Brain pericyte (primary cell): ENCODE data around the gene PANK4.
"Not testable (repeated sequence)": the region's sequence is repeated elsewhere in the genome, so short reads cannot be mapped to it uniquely, and the experiment has no call there.

Experiments
- DNase-seq: peaks from one replicate; pipeline ENCODE4 v3.0.0-alpha.2; 2012; ENCODE audit warnings: low read depth, low spot score

PANK4 gene

DNA sequence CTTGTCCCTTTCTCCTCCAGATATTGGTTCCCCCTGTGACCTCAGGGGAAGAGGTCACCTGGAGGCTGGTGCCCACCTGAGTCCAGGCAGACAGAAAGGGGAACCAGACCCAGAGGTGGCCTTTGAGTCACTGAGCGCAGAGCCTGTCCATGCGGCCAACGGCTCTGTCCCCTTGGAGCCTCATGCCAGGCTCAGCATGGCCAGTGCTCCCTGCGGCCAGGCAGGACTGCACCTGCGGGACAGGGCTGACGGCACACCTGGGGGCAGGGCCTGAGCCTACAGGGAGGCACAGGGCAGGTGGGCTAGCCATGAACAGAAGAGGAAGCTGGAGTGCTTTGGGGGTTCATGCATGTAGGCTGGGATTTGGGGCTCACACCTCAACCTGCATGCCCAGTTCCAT is 32.5 kb upstream of the PANK4 start:
- DNase-seq: no peak

DNA sequence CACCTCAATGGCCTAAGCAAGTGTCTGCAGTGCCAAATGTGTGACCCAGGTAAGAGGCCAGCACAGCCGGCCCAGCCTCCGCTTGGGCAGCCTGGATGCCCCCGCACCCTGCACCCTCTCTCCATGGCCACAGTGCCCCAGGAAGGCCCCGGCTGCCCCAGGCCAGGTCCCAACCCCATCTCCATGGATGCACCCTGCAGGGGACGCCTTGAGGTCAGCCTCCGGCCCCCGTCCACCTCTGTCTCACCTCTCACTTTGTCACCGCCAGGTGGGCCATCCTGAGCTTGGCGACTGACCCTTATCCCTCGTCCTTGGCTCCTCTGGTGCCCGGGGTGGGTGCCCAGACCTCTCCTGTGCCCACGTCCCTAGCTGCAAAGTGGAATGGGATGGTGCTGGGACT is 32.0 kb upstream of the PANK4 start:
- no peak for DNase-seq

DNA sequence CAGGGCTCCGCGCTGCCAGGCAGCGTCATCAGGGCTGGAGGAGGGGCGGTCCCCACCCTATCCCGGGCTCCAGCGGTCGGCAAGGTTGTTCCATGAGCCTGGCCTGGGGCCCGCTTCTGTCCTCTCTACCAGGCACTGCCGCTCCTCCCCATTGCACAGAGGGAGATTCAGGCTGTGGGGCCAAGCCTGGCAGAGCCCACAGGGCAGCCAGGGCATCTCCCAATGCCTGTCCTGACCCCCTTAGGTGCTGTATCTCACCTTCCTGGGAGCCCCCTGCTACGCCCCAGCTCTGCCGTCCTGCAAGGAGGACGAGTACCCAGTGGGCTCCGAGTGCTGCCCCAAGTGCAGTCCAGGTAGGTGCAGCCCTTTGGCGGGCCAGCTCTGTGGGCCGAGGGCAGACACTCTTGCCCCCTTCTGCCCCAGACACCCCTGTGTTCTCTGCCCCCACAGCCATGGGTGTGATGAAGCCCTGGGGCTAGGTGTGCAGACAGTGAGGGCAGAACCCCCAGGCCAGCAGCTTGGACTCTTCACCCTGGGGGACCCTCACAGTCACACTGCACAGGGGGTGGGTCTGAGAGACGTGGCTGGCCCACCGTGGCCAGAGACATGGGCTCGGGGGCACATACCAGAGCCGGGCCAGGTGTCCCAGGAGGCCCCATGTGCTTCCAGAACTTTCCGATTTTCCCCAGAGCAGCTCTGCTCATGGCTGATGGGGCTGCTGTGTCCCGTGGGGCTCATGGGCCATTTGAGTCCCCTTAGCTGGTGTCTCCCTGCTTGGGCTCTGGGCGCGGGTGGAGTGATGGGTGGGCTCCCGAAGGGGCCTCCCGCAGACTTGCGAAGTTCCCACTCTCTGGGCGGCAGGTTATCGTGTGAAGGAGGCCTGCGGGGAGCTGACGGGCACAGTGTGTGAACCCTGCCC is 31.3 kb upstream of the PANK4 start:
- no peak for DNase-seq

DNA sequence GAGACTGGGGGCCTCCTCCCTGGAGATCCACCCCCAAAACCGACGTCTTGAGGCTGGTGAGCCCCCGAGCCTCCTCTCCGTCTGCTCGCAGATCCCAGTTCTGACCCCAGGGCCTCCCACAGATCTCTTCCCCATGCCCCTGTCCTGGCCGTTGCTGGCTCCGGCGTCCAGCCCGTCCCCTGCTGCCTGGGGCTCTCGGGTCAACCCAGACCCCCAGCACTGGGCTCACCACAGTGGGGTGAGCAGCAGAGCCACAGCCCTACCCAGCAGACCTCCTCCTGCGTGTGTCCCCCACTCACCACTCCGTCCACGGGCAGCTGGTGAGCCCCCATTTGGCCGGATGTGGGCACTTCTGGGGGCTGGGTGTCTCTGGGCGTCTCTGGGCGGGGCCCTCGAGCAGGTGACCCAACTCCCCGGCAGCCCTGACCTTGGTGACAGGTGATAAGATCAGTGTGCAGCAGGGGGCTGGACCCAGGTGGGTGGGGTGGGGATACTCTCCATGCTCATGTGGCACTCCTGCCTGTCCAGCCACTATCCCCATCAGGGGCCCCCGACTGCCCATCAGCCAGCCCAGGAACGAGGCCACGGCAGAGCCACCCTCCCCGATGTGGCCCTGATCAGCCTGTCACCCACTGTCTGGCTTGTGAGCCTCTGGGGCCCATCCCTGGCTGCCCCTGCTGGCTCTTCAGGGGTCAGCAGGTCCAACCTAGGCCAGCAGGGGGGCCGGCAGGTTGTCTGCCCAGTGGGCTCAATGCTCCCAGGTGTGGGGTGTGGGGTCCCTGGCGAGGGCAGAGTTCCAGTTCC is 30.5 kb upstream of the PANK4 start:
- DNase-seq: no peak

DNA sequence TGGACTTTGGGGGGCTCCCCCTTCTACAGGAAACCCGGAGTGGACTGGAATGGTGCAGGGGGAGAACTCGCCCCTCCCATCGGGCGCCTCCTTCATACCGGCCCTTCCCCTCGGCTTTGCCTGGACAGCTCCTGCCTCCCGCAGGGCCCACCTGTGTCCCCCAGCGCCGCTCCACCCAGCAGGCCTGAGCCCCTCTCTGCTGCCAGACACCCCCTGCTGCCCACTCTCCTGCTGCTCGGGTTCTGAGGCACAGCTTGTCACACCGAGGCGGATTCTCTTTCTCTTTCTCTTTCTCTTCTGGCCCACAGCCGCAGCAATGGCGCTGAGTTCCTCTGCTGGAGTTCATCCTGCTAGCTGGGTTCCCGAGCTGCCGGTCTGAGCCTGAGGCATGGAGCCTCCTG is 29.9 kb upstream of the PANK4 start, which contains the start of gene TNFRSF14:
TNFRSF14 (plus strand) TSS at position 95 of the 401 bp plus-strand sequence; CDS start at position 389, 294 bp downstream.
- DNase-seq: peak; percentile 63

DNA sequence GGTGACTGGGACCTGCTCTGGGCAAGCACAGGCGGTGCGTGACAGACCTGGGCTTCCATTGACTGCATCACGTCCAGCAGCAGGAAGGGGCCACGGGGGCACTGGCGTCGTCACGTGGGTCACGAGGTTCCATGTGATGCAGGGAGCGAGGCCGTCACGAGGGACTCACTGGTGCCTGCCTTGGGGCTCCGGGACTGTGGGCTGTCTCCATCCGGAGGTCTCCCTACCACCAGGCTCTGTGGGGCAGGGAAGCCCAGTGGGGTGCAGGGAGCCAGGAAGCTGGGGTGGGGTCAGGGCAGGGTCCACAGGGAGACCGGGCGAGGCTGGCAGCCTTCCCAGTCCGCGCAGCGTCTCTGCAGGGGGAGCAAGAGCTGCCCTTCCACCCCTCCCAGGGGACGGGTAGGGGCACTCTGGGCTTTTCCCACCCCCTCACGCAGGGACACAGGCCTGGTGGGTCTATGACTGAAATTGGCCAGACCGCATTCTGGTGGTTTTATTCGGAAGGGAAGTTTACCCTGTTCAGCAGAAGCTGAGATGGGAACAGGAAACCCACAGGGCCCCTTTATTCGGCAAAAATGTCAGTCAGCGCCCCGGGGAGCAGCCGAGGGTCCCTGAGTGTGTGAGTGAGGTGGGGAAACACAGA is 29.4 kb upstream of the PANK4 start:
- peak; percentile 84 for DNase-seq

DNA sequence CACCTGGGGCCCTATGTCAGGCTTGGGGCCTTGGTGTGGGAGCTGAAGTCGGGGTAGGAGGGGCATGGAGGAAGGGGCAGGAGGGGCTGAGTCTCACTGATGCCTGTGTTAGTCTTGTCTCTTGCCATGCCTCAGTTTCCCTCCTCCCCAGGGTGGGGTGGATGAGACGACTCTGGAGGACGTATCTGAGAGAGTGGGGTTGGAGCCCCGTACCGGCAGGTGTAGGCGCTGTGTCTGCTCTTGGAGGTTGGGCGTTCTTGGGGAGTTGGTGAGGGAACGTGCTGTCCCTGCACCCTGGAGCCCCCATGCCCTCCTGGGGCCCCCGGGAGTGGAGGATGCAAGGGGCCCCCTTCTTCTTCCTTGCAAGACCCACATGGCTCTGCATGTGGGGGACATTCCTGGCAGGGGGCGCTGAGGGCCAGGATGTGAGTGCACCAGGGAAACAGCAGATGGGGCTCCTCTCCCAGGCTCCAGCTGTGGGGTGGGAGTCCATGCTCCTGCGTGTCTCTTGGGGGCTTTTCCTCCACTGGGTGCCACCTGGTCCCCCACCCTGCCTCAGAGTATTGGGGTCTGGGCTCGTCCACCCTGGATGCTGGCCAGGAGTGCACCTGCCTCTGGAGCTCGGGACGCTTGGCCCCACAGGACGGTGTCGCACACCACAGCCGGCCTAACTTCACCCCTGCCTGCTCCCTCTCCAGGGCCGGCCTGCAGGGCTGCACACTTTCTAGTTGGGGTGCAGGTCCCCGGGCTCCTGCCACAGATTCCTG is 28.4 kb upstream of the PANK4 start:
- DNase-seq: no peak

DNA sequence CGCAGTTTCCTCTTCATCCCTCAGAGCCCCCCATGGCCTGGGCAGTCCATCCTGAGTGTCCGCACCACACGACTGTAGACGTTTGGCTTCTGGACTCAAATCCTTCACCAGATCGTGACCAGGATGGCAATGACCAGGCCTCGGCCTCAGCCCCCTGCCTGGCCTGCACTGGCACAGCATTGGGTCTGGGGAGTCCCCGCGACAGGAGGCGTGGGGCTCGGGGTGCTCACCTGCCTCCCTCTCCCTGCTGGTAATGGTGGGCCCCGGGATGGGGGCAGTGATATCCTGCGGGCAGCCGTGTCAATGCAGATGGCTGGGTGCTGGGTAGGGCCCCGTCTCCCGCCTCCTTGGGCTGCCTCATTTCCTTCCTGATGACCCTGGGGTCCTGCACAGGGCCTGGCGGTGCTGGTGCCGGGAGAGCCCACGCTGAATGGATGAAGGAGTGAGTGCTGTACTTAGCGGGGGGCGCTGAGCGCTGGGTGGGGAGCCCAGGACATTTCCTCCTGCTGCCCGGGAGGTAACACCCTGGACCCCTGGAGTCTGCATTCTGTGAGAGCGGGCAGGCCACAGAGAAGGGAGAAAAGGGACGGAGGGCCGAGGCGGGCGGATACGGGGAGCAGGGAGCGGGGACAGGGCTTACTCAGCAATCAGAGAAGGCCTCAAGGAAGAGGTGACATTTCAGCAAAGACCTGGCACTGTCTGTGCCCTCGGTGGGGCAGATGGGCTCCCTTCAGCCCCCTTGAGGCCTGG is 27.6 kb upstream of the PANK4 start:
- no peak for DNase-seq

DNA sequence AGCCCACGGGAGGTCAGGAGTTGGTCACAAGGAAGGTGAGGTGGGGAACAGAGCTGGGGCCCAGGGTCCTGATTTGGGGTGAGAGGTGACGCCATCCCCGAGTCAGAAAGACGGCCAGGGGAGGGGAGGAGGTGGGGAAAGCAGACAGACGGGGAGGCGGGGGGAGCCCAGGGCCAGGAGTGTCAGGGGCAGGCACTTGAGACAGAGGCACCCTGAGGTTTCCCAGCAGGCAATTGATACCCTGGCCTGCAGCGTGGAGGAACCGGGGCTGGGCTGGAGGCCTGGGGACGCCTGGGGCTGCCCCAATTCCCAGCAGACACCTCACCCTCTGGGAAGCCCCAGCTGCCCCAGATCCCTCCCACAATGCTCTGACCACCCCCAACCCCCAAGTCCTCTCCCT is 26.7 kb upstream of the PANK4 start:
- DNase-seq: not testable (repeated sequence)

DNA sequence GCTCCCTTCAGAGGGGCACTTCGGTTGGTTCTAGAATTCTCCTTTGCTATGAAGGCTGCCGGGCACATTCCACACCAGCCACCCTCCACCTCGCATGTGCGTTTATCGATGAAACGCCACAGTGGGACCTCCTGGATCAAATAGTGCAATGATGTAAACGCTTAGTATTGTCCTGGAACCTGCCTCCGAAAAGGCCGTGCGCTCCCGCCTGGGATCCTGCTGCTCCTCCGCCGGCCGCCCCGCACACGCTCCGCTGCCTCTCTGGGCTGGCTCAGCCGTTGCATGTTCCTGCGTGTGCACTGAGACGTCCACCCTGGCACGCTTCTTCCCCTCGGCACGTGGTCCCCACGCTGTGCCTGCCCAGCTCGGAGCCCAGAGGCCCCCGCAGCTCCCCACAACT is 25.8 kb upstream of the PANK4 start:
- no peak for DNase-seq

DNA sequence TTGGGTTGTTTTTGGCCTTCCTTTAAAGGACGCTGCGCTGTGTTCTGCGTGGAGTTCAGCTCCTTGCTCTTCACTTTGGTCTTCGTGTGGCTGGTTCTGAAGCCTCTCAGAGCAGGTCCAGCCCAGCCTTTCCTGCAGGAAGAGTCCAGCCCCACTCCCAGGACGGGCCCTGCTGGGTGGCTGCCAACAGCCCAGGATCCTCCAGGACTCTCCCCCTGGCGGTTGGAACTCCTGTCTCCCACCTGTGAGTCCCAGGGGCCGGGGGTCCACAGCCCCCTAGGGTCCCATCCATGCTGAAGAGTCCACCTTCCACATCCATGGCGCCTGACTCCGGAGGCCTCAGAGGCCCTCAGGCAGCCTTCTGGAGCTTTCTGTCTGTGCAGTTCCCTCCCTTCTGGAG is 25.1 kb upstream of the PANK4 start:
- not testable (repeated sequence) for DNase-seq

DNA sequence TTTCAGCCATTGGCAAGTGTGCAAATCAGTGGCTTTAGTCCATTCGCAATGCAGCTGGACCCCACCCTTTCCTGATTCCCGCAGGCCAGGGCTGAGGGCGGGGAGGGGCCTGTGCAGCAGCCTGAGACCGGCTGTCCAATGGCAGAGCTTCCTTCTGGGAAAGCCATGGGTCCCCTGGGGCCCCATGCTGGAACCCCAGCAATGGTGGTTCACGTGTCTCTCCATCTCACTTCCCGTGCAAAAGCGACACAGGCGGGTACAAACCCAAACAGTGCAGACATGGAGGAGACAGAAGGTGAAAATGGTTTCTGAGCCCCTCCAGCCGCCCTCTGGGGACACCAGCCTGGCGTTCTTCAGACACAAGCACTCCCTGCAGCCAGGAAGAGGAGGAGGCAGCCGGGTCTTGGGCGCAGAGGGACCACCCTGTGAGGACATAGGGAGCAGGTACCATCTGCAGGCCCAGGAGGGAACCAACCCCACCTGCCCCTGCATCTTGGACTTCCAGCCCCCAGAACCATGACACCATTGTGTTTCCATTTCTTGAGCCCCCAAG is 24.0 kb upstream of the PANK4 start:
- DNase-seq: not testable (repeated sequence)

DNA sequence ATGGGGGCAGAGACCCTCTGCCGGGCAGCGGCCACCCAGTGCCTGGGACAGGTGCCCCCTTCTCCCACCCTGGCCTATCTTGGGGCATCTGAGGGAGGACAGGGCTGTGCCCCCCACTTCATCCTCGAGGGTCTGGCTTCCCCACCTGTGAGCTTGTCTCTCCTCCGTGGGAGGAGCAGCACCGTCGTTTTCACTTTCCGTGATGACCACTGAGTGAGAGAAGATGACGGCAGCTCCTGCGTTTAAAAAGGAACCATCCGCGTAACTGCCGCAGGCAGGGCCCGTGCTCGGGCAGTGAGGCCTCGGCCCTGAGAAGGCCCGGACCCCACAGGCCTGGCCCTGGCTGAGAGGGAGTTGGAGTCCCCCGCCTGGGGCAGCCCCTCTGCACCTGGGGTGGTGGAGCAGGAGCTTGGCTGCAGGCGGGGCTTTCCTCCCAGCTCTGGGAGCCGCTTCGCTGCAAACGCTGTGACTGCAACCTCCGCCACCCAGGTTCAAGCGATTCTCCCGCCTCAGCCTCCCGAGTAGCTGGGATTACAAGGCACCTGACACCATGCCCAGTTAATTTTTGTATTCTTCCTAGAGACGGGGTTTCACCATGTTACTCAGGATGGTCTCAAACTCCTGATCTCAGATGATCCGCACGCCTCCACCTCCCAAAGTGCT is 23.1 kb upstream of the PANK4 start:
- not testable (repeated sequence) for DNase-seq

DNA sequence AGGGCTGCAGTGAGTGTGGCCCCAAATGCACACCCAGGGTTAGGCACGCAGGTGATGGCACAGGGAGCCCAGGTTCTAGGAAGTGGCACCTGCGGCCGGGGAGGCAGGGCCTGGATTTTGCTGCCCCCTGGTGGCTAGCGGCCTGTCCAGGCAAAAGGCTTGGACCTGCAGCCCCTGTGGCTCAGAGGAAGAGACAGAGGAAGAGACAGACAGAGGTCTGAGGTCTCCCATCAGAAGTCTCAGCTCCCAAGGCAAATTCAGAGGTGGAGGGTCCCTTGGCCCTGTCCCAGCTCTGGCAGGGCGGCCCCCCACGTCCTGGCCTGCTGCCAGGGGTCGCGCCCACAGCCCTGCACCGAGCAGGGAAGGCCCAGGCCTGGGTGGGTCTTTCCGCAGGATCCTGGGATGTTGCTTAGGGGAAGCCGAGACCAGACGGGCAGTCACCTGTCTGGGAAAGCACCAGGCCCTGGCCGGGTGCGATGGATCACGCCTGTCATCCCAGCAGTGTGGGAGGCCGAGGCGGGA is 21.7 kb upstream of the PANK4 start:
- DNase-seq: no peak

DNA sequence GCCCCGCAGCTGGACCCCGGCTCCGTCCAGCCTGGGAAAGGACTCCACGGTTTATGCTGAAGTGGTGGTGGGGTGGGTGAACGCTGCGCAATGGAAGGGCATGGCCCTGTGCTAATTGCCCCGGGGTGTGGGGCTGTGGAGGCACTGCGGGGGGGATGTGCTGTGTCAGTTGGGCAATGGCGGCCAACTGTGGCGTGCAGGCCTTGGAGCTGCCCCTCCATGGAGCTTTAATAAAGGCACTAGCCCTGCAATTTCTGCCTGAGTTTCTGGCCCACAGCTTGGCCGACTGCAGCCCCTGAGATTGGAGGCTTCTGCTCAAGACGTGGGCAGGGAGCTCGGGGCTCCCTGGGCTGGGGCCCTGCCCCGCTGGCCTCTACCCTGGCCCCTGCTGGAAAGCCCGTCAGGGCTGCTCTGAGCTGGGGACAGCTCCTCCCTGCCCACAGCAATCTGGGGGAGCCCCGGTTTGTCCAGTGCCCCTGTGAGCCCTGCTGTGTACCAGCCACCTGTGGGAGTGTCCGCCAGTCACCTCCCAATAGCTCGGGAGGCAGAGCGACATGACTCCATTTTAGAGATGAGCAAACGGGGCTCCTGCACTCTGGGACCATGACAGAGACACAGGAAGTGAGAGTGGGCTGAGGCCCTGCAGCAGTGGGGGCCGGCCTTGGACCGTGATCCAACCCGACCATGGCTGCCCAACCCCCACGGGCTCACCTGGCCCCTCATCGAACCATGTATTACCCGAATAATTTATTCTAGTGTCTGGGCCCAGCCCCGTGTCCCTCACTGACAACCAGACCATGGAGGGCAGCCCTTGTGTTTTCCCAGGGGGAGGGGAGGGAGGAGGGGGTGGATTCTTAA is 21.0 kb upstream of the PANK4 start:
- DNase-seq: no peak

DNA sequence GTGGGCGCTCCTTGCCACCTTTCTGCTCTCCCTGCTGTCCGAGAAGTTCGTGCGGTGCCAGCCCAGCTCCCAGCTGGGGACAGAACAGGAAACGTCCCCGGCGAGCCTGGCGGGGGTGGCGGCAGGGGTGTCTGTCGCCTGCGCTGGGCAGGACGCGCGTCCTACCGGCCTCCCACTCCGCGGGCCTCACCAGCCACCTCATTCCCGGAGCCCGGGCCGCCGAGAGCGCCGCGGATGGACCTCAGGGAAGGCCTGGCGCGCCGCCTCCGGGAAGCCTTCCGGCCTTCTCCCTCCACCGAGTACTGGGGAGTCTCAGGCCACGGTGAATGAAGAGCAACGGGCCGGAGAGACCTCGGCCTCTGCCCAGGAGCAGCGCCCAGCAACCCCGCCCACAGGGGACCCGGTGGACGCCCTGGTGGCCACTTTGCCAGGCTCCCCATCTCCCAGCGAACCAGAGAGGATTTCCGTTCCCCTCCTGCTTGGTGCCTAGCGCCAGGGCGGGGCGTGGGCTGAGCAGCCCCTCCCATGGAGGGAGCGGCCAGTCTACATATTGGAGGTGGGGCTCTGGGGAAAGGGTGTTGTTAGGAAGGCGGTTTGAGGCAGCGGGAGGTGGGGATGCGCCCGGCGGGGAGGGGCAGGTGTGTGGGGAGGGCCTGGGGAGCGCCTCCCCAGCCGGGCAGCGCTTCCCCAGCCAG is 20.3 kb upstream of the PANK4 start:
- no peak for DNase-seq

DNA sequence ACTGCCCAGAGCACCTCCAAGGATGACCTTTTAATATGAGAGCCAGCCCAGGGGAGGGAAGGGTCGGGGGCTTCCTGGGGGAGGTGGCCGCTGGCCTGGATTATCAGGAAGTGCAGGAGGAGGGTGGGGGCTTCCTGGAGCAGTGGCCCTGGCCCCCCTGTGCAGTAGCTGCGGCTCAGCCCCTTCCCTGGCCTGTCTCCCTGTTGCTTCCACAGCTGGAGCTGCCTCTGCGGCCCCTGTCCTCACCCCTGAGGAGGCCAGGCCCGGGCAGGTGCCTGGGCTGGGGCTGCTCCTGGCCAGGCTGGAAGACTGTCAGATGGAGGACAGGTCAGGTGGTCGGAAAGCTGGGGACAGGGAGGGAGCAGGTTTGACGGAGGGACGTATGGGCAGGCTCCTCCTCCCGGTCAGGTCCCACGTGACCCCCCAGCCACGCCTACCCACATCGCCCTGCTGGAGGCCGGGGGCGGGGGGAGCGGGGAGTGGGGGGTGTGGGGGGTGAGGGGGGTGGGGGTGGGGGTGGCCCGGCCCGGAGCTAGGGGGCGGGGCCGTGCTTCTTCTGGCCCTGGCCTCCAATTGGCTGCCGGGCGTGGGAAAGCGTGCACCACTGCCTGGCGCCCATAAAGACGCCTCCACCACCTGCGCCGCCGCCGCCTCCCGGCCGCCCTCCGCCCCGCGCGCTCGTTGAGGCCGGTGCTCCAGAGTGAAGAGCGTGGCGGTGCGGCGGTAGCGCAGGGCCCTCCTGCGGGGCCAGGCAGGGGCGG is 19.5 kb upstream of the PANK4 start:
- no peak for DNase-seq
